ENCODE data around the gene ZNF30. TPM values are rescaled to one million over a fixed set of nuclear protein-coding genes. Genes with fewer than 3 reads are reported as not detected.
A peak's percentile ranks its signal among the peaks of the same experiment; 100 is the strongest.

ZNF30 gene
- total RNA-seq (1 to 10 TPM; 6.4 to 7.4 TPM), polyA plus RNA-seq (6.9 TPM)

DNA sequence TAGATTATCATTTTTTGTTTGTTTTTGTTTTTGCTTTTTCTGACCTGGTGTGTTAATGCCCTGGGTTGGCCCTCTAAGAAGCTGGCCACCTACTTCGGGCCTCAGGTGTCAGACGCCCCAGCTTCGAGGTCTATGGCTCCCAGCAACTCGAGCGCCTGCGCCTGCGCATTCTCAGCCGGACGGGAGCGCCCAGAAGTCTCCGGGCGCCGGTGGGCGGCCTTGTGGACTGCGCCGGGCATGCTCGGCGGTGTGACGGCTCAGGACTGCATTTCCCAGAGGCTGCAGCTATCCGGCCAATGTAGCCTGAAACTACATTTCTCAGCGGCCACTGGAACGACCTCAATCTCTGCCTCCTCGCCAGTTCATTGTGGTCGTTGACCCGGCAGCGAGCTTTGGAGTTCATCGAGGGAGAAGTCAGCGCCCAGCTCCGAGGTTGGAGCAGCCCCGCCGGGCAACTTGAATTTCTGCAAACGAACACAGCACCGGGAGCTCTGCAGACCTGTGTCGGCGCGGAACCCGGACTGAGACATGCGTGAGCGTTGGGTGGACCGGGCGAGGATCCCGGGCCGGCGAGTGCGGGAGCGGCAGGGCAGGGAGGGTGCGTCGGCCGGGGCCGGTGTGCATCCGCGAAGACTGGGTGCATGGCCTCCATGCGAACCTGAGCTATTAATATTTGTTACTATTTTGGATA is at the start of gene ZNF30:
Gene ZNF30 (plus strand): TSS at position 219 of the 691 bp plus-strand sequence. CDS start 3,045 bp downstream, outside the sequence.
- Mint-ChIP-seq H3K27ac (peak within 1 kb of the TSS; percentile 7 to 89 (median 64)), H3K4me1 (peaks cover 13 to 33% (median 30%) of the 10 kb centered on the region in 3 donors), H3K27me3 (peaks cover 2 to 6% of the 10 kb centered on the region in 2 donors), H3K9me3 (no peaks in the 10 kb centered on the region), H3K36me3 (peaks cover 6 to 25% (median 15%) of the 10 kb centered on the region in 3 donors), H3K4me3 (peak within 1 kb of the TSS; percentile 89 to 96 (median 91))
- Histone ChIP-seq H3K27me3 (ENCODE audit: insufficient read depth, low read length, poor library complexity, severe bottlenecking) (no peaks in the 10 kb centered on the region), H3K27ac (ENCODE audit: low read depth, low read length) (peak within 1 kb of the TSS; percentile 60), H3K4me1 (ENCODE audit: insufficient read depth, low read length) (peaks cover 7% of the 10 kb centered on the region), H3K36me3 (ENCODE audit: insufficient read depth, low read length) (no peaks in the 10 kb centered on the region), H3K9me3 (ENCODE audit: low read length) (no peaks in the 10 kb centered on the region), H3K4me3 (ENCODE audit: low read length) (peak within 1 kb of the TSS; percentile 79)
- DNase-seq = peak; percentile 55 to 83 (median 70)
- ChIA-PET POLR2A (interaction anchor here (0.8 to 1.3 kb wide), 2 partner anchors 31 to 36 kb away, joined by 3 to 6 read pairs; no protein-coding TSS in a partner anchor), CTCF (interaction anchor here (1.0 to 1.1 kb wide), 2 partner anchors 88 to 133 kb away, joined by 3 to 4 read pairs; no protein-coding TSS in a partner anchor)

DNA sequence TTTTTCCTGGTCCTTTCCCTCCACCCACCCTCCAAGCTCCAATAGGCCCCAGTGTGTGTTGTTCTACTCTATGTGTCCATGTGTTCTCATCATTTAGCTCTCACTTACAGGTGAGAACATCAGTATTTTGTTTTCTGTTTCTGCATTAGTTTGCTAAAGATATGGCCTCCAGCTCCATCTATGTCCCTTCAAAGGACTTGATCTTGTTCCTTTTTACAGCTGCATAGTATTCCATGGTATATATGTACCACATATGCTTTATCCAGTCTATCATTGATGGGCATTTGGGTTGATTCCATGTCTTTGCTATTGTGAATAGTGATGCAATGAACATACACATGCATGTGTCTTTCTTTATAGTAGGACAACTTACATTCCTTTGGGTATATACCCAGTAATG is 47.1 kb upstream of the ZNF30 start:
- H3K27me3 ChIP-seq (ENCODE audit: insufficient read depth, low read length, poor library complexity, severe bottlenecking) = no peaks in the 10 kb centered on the region
- Mint-ChIP-seq H3K4me1 (no peaks in the 10 kb centered on the region), H3K36me3 (peaks cover 0 to 22% (median 4%) of the 10 kb centered on the region in 3 donors), H3K9me3 (peaks cover 5 to 9% (median 8%) of the 10 kb centered on the region in 5 donors), H3K27me3 (peaks cover 2 to 40% of the 10 kb centered on the region in 2 donors), H3K27ac (no peak overlapping the region), H3K4me3 (no peak overlapping the region)
- CTCF ChIA-PET = no interaction called here
- H3K36me3 ChIP-seq (ENCODE audit: insufficient read depth, low read length) = no peaks in the 10 kb centered on the region
- no peaks in the 10 kb centered on the region for H3K4me1 ChIP-seq (ENCODE audit: insufficient read depth, low read length)
- no peaks in the 10 kb centered on the region for H3K9me3 ChIP-seq (ENCODE audit: low read length)
- POLR2A ChIA-PET = no interaction called here
- DNase-seq = no peak
- H3K27ac ChIP-seq (ENCODE audit: low read depth, low read length) = no peak overlapping the region
- H3K4me3 ChIP-seq (ENCODE audit: low read length) = no peak overlapping the region

DNA sequence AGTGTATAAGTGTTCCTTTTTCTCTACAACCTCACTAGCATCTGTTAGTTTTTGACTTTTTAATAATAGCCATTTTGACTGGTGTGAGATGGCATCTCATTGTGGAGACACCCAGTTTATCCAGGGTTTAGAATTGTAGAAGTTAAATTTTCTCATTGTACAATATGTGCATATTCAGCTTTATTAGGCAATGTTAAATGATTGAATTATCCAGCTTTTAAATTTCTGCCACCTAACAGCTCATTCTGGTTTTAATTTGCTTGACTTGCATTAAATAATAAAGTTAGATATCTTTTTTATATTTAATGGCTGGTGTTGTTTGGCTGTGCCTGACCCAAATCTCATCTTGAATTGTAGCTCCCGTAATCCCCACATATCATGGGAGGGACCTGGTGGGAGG is 46.7 kb upstream of the ZNF30 start:
- H3K4me1 ChIP-seq (ENCODE audit: insufficient read depth, low read length) = no peaks in the 10 kb centered on the region
- H3K27ac Mint-ChIP-seq = no peak overlapping the region
- H3K27ac ChIP-seq (ENCODE audit: low read depth, low read length) = no peak overlapping the region
- no peaks in the 10 kb centered on the region for H3K9me3 ChIP-seq (ENCODE audit: low read length)
- CTCF ChIA-PET = no interaction called here
- H3K36me3 Mint-ChIP-seq = peaks cover 2 to 26% (median 9%) of the 10 kb centered on the region in 3 donors
- no peaks in the 10 kb centered on the region for H3K27me3 ChIP-seq (ENCODE audit: insufficient read depth, low read length, poor library complexity, severe bottlenecking)
- no peak overlapping the region for H3K4me3 ChIP-seq (ENCODE audit: low read length)
- DNase-seq = no peak
- no peaks in the 10 kb centered on the region for H3K4me1 Mint-ChIP-seq
- no peak overlapping the region for H3K4me3 Mint-ChIP-seq
- H3K9me3 Mint-ChIP-seq = peaks cover 10 to 14% (median 12%) of the 10 kb centered on the region in 5 donors
- no peaks in the 10 kb centered on the region for H3K36me3 ChIP-seq (ENCODE audit: insufficient read depth, low read length)
- peaks cover 2 to 42% of the 10 kb centered on the region in 2 donors for H3K27me3 Mint-ChIP-seq
- POLR2A ChIA-PET = no interaction called here

DNA sequence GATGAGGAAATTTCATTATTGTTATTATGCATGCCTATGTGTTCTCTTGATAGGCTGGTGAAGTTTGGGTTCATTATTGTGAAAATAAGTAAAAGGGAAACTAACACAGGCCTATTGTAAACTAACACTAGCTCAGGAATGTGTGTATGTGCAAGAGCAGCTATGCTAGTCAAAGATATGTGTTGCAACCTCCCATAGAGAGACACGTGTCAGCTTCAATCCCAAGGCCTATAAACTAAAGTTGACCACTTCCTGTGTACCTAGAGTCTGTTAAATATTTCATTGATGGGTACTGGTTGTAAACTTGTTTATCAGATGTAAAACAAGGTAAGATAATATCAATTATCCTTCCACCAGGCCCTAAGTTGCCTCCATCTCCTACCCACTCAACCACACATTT is 44.7 kb upstream of the ZNF30 start:
- Histone ChIP-seq H3K27ac (ENCODE audit: low read depth, low read length) (no peak overlapping the region), H3K27me3 (ENCODE audit: insufficient read depth, low read length, poor library complexity, severe bottlenecking) (no peaks in the 10 kb centered on the region), H3K9me3 (ENCODE audit: low read length) (no peaks in the 10 kb centered on the region), H3K4me3 (ENCODE audit: low read length) (no peak overlapping the region), H3K4me1 (ENCODE audit: insufficient read depth, low read length) (no peaks in the 10 kb centered on the region), H3K36me3 (ENCODE audit: insufficient read depth, low read length) (no peaks in the 10 kb centered on the region)
- Mint-ChIP-seq H3K27ac (no peak overlapping the region), H3K4me1 (no peaks in the 10 kb centered on the region), H3K9me3 (peaks cover 22 to 32% (median 28%) of the 10 kb centered on the region in 5 donors), H3K27me3 (peaks cover 6 to 44% of the 10 kb centered on the region in 2 donors), H3K36me3 (peaks cover 4 to 36% (median 11%) of the 10 kb centered on the region in 3 donors), H3K4me3 (no peak overlapping the region)
- ChIA-PET CTCF (no interaction called here), POLR2A (no interaction called here)
- no peak for DNase-seq

DNA sequence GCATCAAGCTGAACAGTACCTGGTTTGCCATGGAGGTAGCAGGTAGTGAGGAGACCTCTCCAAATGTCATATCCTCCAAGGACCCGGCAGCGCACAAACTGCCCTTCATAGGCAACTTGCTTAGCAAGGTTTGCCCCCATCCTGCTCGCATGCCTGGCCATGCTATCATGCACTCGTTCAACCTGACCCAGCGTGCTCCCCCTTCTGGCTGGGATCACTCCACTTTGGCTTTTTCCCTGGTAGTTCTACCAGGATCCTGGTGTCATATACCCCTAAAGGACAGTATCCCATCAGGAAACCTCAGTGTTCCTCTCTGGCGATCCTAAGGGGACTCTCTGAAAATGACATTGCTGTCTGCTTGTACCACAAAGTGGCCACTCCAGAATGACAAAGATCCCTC is 38.6 kb upstream of the ZNF30 start:
- Histone ChIP-seq H3K27me3 (ENCODE audit: insufficient read depth, low read length, poor library complexity, severe bottlenecking) (no peaks in the 10 kb centered on the region), H3K36me3 (ENCODE audit: insufficient read depth, low read length) (no peaks in the 10 kb centered on the region), H3K4me1 (ENCODE audit: insufficient read depth, low read length) (no peaks in the 10 kb centered on the region), H3K4me3 (ENCODE audit: low read length) (no peak overlapping the region), H3K27ac (ENCODE audit: low read depth, low read length) (no peak overlapping the region), H3K9me3 (ENCODE audit: low read length) (no peaks in the 10 kb centered on the region)
- Mint-ChIP-seq H3K4me3 (no peak overlapping the region), H3K36me3 (peaks cover 4 to 28% (median 16%) of the 10 kb centered on the region in 3 donors), H3K4me1 (no peaks in the 10 kb centered on the region), H3K9me3 (peaks cover 25 to 39% (median 29%) of the 10 kb centered on the region in 5 donors), H3K27ac (no peak overlapping the region), H3K27me3 (peaks cover 20 to 47% of the 10 kb centered on the region in 2 donors)
- no peak for DNase-seq
- ChIA-PET CTCF (no interaction called here), POLR2A (no interaction called here)

DNA sequence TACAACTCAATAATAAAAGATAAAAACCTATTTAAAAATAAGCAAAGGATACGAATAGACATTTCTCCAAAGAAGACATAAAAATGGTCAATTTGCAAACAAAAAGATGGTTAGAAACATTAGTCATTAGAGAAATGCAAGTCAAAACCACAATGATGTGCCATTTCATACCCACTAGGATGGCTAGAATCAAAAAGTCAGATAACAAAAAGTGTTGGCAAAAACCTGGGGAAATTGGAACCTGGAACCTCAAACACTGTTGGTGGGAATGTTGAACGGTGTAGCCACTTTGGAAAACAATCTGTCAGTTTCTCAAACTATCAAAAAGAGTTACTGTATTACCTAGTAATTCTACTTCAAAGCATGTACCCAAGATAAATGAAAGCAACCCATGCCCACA is 26.5 kb upstream of the ZNF30 start:
- no peak for DNase-seq
- Histone ChIP-seq H3K36me3 (ENCODE audit: insufficient read depth, low read length) (no peaks in the 10 kb centered on the region), H3K27me3 (ENCODE audit: insufficient read depth, low read length, poor library complexity, severe bottlenecking) (peaks cover 8% of the 10 kb centered on the region), H3K4me3 (ENCODE audit: low read length) (no peak overlapping the region), H3K27ac (ENCODE audit: low read depth, low read length) (no peak overlapping the region), H3K9me3 (ENCODE audit: low read length) (peaks cover 3% of the 10 kb centered on the region), H3K4me1 (ENCODE audit: insufficient read depth, low read length) (no peaks in the 10 kb centered on the region)
- ChIA-PET CTCF (no interaction called here), POLR2A (no interaction called here)
- H3K4me3 Mint-ChIP-seq = no peak overlapping the region
- no peaks in the 10 kb centered on the region for H3K36me3 Mint-ChIP-seq
- peaks cover 0 to 23% (median 10%) of the 10 kb centered on the region in 5 donors for H3K9me3 Mint-ChIP-seq
- H3K4me1 Mint-ChIP-seq = peaks cover 4 to 10% (median 4%) of the 10 kb centered on the region in 3 donors
- H3K27me3 Mint-ChIP-seq = peaks cover 30 to 32% of the 10 kb centered on the region in 2 donors
- H3K27ac Mint-ChIP-seq = no peak overlapping the region

DNA sequence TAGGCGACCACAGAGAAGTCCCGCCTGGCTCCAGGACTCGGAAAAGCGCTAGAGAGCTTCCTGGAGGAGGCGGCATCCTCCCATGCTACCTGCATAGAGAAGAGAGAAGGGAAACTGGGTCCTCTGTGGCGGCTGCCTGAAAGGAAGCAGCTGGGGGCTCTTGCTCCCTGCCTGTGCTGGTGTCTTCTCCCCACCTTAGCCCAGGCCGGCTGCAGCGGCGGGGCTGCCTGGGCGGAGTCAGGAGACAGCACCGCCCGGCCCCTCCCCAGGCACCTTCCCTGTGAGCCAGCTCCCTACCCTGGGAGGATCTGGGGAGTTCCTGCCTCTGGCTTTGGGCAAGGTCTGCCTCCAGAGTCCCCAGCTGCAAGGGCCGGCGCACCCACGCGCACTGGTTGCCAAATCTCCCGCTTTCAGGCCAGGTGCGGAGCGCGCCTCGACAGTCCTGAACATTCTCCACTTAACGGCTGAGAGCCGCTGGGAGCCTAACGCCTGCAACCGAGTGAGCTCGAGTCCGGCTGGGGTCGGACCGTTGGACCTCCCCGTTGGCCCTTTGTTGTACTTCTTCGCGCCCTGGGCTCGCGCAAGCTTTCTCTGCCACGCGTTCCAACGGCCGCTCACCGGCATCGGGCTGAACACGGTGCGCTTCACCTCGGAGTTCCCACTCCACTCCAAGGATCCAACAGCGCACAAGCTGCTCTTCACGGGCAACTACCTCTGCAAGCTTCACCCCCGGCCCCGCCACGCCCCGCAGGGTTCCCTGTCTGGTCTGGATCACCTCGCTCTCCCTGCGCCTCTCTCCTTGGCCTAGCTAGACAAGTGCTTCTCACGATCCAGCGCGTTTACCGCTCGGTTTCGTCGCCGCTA is 21.8 kb upstream of the ZNF30 start:
- peaks cover 0 to 6% (median 3%) of the 10 kb centered on the region in 3 donors for H3K36me3 Mint-ChIP-seq
- no peak for DNase-seq
- peaks cover 52 to 56% of the 10 kb centered on the region in 2 donors for H3K27me3 Mint-ChIP-seq
- no peaks in the 10 kb centered on the region for H3K36me3 ChIP-seq (ENCODE audit: insufficient read depth, low read length)
- H3K4me1 Mint-ChIP-seq = peaks cover 9 to 14% (median 10%) of the 10 kb centered on the region in 3 donors
- no peak overlapping the region for H3K4me3 ChIP-seq (ENCODE audit: low read length)
- H3K4me3 Mint-ChIP-seq = peak overlapping the region in 6 of 7 donors; percentile 19 to 84 (median 56)
- no peaks in the 10 kb centered on the region for H3K4me1 ChIP-seq (ENCODE audit: insufficient read depth, low read length)
- H3K27me3 ChIP-seq (ENCODE audit: insufficient read depth, low read length, poor library complexity, severe bottlenecking) = peaks cover 21% of the 10 kb centered on the region
- peaks cover 0 to 9% (median 4%) of the 10 kb centered on the region in 5 donors for H3K9me3 Mint-ChIP-seq
- CTCF ChIA-PET = no interaction called here
- POLR2A ChIA-PET = no interaction called here
- H3K27ac Mint-ChIP-seq = peak overlapping the region in 1 of 8 donors; percentile 52
- no peak overlapping the region for H3K27ac ChIP-seq (ENCODE audit: low read depth, low read length)
- no peaks in the 10 kb centered on the region for H3K9me3 ChIP-seq (ENCODE audit: low read length)

DNA sequence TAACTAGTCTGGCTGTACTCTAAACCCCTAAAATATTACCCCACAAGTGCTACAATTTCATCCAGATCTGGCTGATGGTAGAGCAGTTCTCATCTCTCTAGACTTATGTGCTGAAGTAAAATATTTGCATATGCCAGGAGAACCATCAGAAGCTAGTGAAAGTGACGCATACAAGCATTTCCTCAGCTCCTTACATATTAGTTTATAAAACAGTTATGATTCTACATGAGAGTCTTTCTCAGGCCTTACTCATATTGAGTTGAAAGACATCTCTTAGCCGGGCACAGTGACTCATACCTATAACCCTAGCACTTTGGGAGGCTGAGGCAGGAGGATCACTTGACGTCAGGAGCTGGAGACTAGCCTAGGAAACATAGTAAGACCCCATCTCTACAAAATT is 15.9 kb upstream of the ZNF30 start:
- Mint-ChIP-seq H3K27ac (no peak overlapping the region), H3K4me3 (no peak overlapping the region), H3K36me3 (peaks cover 0 to 13% (median 3%) of the 10 kb centered on the region in 3 donors), H3K27me3 (peaks cover 27 to 31% of the 10 kb centered on the region in 2 donors), H3K4me1 (peaks cover 0 to 5% (median under 1%) of the 10 kb centered on the region in 3 donors), H3K9me3 (peaks cover 0 to 10% (median 7%) of the 10 kb centered on the region in 5 donors)
- Histone ChIP-seq H3K4me1 (ENCODE audit: insufficient read depth, low read length) (no peaks in the 10 kb centered on the region), H3K27me3 (ENCODE audit: insufficient read depth, low read length, poor library complexity, severe bottlenecking) (peaks cover 8% of the 10 kb centered on the region), H3K36me3 (ENCODE audit: insufficient read depth, low read length) (no peaks in the 10 kb centered on the region), H3K9me3 (ENCODE audit: low read length) (no peaks in the 10 kb centered on the region), H3K4me3 (ENCODE audit: low read length) (no peak overlapping the region), H3K27ac (ENCODE audit: low read depth, low read length) (no peak overlapping the region)
- ChIA-PET POLR2A (no interaction called here), CTCF (no interaction called here)
- DNase-seq = no peak
